Lower lobe of right lung (tissue), 2 donors: ENCODE results near the gene ADAMTS7. TPM values are rescaled to one million over a fixed set of nuclear protein-coding genes. Genes with fewer than 3 reads are reported as not detected.
"Not testable (repeated sequence)": the region's sequence is repeated elsewhere in the genome, so short reads cannot be mapped to it uniquely, and the experiment has no call there.

Experiments used
- ATAC-seq, 2 donors: fragments of 200-7000 bp; cut with Tn5 transposase; one replicate each; pipeline ENCODE4 v1.9.1; 2020 to 2022; ENCODE audit warnings: mild to moderate bottlenecking in 2 of 2, moderate library complexity in 2 of 2
- DNase-seq: peaks from one replicate; pipeline ENCODE4 v3.0.0-alpha.2; 2020
- H3K27ac ChIP-seq: fragments of 200-600 bp; one replicate; pipeline ENCODE4 v1.8.0; 2022
- H3K27me3 ChIP-seq: fragments of 200-600 bp; one replicate; pipeline ENCODE4 v1.8.0; 2022; ENCODE audit warnings: low read depth
- H3K36me3 ChIP-seq: fragments of 200-600 bp; one replicate; pipeline ENCODE4 v1.8.0; 2022; ENCODE audit warnings: mild to moderate bottlenecking
- H3K4me1 ChIP-seq: fragments of 200-600 bp; one replicate; pipeline ENCODE4 v1.8.0; 2022
- H3K4me3 ChIP-seq: fragments of 200-600 bp; one replicate; pipeline ENCODE4 v1.8.0; 2022; ENCODE audit warnings: mild to moderate bottlenecking
- H3K9me3 ChIP-seq: fragments of 200-600 bp; one replicate; pipeline ENCODE4 v1.8.0; 2022
- CTCF ChIP-seq: fragments of 200-600 bp; IDR thresholded peaks from one replicate; pipeline ENCODE4 v1.8.0; 2022; ENCODE audit warnings: antibody characterized with exemption, mild to moderate bottlenecking
- intact Hi-C: fragments of 100-400 bp; cut with DNase I; formaldehyde crosslinking; loops from one replicate; pipeline ENCODE4 v1.11.0; 2022
- total RNA-seq: library from RNA; stranded (reverse); fragmentation: NEBNext Ultra II Directional; extraction: Animal tissue kit (Norgen Biotek cat#: 25700); gene quantifications from one replicate; pipeline ENCODE4 v1.2.1, GENCODE V29; 2021
- donor health status: DM: no; HTN: yes; CAD: no; lungs with severe emphysema.

ADAMTS7 gene
- total RNA-seq, 1 donor from 2014 or later = 5.3 TPM

DNA sequence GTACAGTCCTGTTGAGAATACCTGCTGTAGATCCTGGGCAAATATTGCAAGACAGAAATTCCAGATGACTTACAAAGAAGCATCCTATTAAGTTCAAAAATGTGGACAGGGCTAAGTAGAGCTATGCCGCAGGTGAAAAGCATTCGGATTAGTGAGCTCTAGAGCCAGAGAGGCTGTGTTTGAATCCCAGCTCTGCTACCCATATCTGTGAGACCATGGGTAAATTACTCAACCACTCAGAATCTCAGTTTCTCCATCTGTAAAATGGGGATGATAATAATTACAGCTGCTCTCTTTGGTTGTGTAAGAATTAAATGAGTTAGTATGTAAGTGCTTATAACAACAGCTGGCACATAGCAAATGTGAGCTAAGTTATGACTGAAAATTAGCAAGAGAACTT is 3.9 kb downstream of the ADAMTS7 start:
- peaks cover 21% of the 10 kb centered on the region for H3K27me3 ChIP-seq
- no peak overlapping the region for H3K27ac ChIP-seq
- no peak for DNase-seq
- no peak for ATAC-seq
- no peaks in the 10 kb centered on the region for H3K36me3 ChIP-seq
- no peaks in the 10 kb centered on the region for H3K9me3 ChIP-seq
- TF ChIP-seq CTCF = no peak
- H3K4me3 ChIP-seq = no peak overlapping the region
- H3K4me1 ChIP-seq = peaks cover 19% of the 10 kb centered on the region
- intact Hi-C loops = no loop called here

- Histone ChIP-seq H3K4me1 (no peaks in the 10 kb centered on the region), H3K36me3 (no peaks in the 10 kb centered on the region), H3K4me3 (no peak overlapping the region), H3K27me3 (no peaks in the 10 kb centered on the region), H3K9me3 (no peaks in the 10 kb centered on the region), H3K27ac (no peak overlapping the region)
- no peak for ATAC-seq
- no peak for DNase-seq
- TF ChIP-seq CTCF = no peak
- intact Hi-C loops = no loop called here
These were observed 6.9 kb downstream of the ADAMTS7 start for GRCh38 chr15:78804391-78804792.

- Histone ChIP-seq H3K4me3 (no peak overlapping the region), H3K9me3 (no peaks in the 10 kb centered on the region), H3K4me1 (no peaks in the 10 kb centered on the region), H3K27me3 (no peaks in the 10 kb centered on the region), H3K36me3 (no peaks in the 10 kb centered on the region), H3K27ac (no peak overlapping the region)
- DNase-seq (no peak), ATAC-seq (no peak)
- intact Hi-C loops = no loop called here
- TF ChIP-seq CTCF = no peak
These were observed 10.5 kb downstream of the ADAMTS7 start for GRCh38 chr15:78800806-78801205.

GRCh38 chr15:78800189-78800588 is 11.1 kb downstream of the ADAMTS7 start:
- TF ChIP-seq CTCF = no peak
- ATAC-seq (peak in 1 of 2 donors; percentile 7), DNase-seq (no peak)
- no peaks in the 10 kb centered on the region for H3K9me3 ChIP-seq
- no peak overlapping the region for H3K4me3 ChIP-seq
- no peaks in the 10 kb centered on the region for H3K4me1 ChIP-seq
- intact Hi-C loops = no loop called here
- H3K27me3 ChIP-seq = no peaks in the 10 kb centered on the region
- H3K36me3 ChIP-seq = no peaks in the 10 kb centered on the region
- no peak overlapping the region for H3K27ac ChIP-seq

DNA sequence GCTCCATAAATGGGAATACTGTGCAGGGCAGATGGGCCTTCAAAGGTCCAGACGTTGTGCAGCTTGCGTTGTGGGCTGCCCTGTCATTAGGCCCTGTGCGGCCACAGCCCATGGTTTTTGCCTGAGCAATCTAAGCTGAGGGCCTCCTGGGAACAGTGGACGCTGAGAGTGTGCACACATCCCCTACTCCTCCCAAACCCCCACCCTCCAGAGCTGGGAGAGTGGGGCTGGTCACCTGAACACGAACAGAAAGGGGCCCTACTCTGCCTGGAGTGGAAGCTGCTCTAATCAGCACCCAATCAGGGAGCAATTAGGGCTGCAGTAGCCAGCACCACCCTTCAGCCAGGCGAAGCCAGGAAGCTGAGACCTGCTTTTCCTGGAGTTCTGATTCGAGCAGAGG is 12.2 kb downstream of the ADAMTS7 start:
- H3K4me1 ChIP-seq, intact Hi-C loops, H3K27ac ChIP-seq, DNase-seq, H3K4me3 ChIP-seq, H3K9me3 ChIP-seq, H3K27me3 ChIP-seq, ATAC-seq, H3K36me3 ChIP-seq: not testable (repeated sequence)

- intact Hi-C loops, H3K36me3 ChIP-seq, DNase-seq, H3K4me3 ChIP-seq, H3K27ac ChIP-seq, H3K27me3 ChIP-seq, ATAC-seq, H3K4me1 ChIP-seq, H3K9me3 ChIP-seq: not testable (repeated sequence)
These were observed 12.9 kb downstream of the ADAMTS7 start for GRCh38 chr15:78798355-78798754.

- DNase-seq (no peak), ATAC-seq (no peak)
- Histone ChIP-seq H3K4me3 (no peak overlapping the region), H3K4me1 (no peaks in the 10 kb centered on the region), H3K36me3 (no peaks in the 10 kb centered on the region), H3K27me3 (no peaks in the 10 kb centered on the region), H3K27ac (no peak overlapping the region), H3K9me3 (no peaks in the 10 kb centered on the region)
- no peak for TF ChIP-seq CTCF
- intact Hi-C loops = no loop called here
These were observed 13.3 kb downstream of the ADAMTS7 start for GRCh38 chr15:78797951-78798350.
